Adipocyte (in vitro differentiated cells): ENCODE measurements around the gene MYO1D.
"Not testable (repeated sequence)": the region's sequence is repeated elsewhere in the genome, so short reads cannot be mapped to it uniquely, and the experiment has no call there.

Experiments
- DNase-seq: peaks from one replicate; pipeline ENCODE4 v3.0.0-alpha.2; 2015; ENCODE audit warnings: low read depth
- H3K27me3 ChIP-seq: replicated peaks from 2 replicates; pipeline ENCODE4 v1.7.0; 2013; ENCODE audit warnings: mild to moderate bottlenecking, low read length, moderate library complexity; ENCODE audit not compliant: control insufficient read depth, insufficient read depth
- H3K36me3 ChIP-seq: 2 replicates; pipeline ENCODE4 v1.7.0; 2013; ENCODE audit warnings: low read length, mild to moderate bottlenecking, moderate library complexity; ENCODE audit not compliant: control insufficient read depth, insufficient read depth, severe bottlenecking
- H3K4me1 ChIP-seq: 2 replicates; pipeline ENCODE4 v1.7.0; 2013; ENCODE audit warnings: mild to moderate bottlenecking, low read length, moderate library complexity; ENCODE audit not compliant: control insufficient read depth, insufficient read depth
- H3K4me3 ChIP-seq: 2 replicates; pipeline ENCODE4 v1.7.0; 2013; ENCODE audit warnings: mild to moderate bottlenecking, low read length, moderate library complexity
- H3K9ac ChIP-seq: 2 replicates; pipeline ENCODE4 v1.7.0; 2013; ENCODE audit warnings: mild to moderate bottlenecking, low read length, moderate library complexity
- H3K9me3 ChIP-seq: 2 replicates; pipeline ENCODE4 v1.7.0; 2013; ENCODE audit warnings: mild to moderate bottlenecking, low read length, moderate library complexity; ENCODE audit not compliant: control insufficient read depth

The MYO1D gene

GRCh38 chr17:32546031-32546444, 330.9 kb downstream of the MYO1D start:
- DNase-seq, result no peak
- no peaks in the 10 kb centered on the region for H3K4me1 ChIP-seq
- no peaks in the 10 kb centered on the region for H3K9me3 ChIP-seq
- H3K9ac ChIP-seq, result no peak overlapping the region
- H3K4me3 ChIP-seq, result no peak overlapping the region
- H3K36me3 ChIP-seq, result no peaks in the 10 kb centered on the region
- H3K27me3 ChIP-seq, result no peaks in the 10 kb centered on the region

- H3K27me3 ChIP-seq, result no peaks in the 10 kb centered on the region
- no peak for DNase-seq
- no peaks in the 10 kb centered on the region for H3K36me3 ChIP-seq
- H3K4me3 ChIP-seq, result no peak overlapping the region
- no peak overlapping the region for H3K9ac ChIP-seq
- peaks cover 4% of the 10 kb centered on the region for H3K4me1 ChIP-seq
- H3K9me3 ChIP-seq, result no peaks in the 10 kb centered on the region
These were observed 334.7 kb downstream of the MYO1D start for GRCh38 chr17:32542186-32542585.

- no peaks in the 10 kb centered on the region for H3K9me3 ChIP-seq
- H3K4me3 ChIP-seq, result no peak overlapping the region
- H3K9ac ChIP-seq, result no peak overlapping the region
- no peaks in the 10 kb centered on the region for H3K36me3 ChIP-seq
- H3K27me3 ChIP-seq, result no peaks in the 10 kb centered on the region
- peaks cover 10% of the 10 kb centered on the region for H3K4me1 ChIP-seq
- DNase-seq, result no peak
These were observed 335.3 kb downstream of the MYO1D start for GRCh38 chr17:32541640-32542039.

DNA sequence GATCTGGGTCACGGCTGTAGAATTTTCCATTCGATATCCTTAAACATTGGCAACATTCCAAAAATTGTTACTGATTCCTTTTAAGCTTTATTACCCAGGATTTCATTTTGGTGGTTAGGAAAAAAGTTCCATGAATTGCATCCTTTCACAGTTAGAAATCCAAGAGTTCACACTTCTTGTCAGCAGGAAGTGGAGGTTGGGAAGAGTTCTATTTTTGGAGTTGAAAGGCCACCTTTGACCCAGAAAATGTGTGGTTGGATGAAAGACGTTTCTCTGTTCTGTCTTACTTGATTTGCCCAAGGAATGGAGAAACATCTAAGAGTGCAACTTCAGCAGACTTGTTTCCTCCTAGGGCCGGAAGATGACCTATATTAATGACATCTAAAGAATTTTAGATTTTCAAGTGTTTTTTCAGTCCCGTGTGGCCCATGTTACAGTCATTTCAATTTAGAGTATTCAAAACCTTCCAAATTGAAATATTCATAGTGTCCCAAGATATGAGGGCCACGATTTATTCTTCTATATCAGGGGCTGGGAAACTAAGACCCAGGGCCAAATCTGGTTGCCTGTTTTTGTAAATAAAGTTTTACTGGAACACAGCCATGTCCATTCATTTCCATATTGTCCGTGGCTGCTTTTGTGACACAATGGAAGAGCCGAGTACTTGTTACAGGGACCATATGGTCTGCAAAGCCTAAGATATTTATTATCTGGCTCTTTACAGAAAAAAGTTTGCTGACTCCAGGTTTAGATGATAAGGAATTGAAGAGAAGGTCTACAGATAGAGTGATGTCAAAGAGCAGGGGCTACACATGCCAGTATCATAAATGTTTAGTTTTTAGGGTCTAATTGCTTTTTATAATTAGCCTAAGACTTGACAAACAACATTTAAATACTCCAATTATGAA, 339.9 kb downstream of the MYO1D start:
- Histone ChIP-seq H3K36me3 (no peaks in the 10 kb centered on the region), H3K9me3 (no peaks in the 10 kb centered on the region), H3K4me1 (peaks cover 15% of the 10 kb centered on the region), H3K27me3 (no peaks in the 10 kb centered on the region), H3K9ac (peak overlapping the region; percentile 1), H3K4me3 (peak overlapping the region; percentile 29)
- peak; percentile 12 for DNase-seq

DNA sequence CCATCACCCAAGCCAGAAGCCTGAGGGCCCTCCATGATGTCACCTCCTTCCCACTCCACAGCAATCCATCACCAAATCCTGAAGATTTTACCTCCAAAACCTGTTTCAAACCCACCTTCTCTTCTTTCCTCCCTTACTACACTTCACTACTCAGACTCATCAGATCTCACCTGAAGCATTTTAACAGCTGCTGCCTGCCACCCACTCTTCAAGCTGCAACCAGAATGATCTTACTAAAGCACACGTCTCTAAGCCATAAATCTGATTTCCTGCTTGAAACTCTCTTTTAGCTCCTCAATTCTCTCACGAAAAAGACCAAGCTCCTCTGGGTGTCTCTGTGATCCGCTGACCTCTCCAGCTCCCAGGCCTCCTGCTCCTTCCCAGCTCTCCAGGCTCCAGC, 343.6 kb downstream of the MYO1D start:
- no peaks in the 10 kb centered on the region for H3K36me3 ChIP-seq
- H3K27me3 ChIP-seq, result no peaks in the 10 kb centered on the region
- H3K9ac ChIP-seq, result no peak overlapping the region
- DNase-seq, result no peak
- no peak overlapping the region for H3K4me3 ChIP-seq
- H3K4me1 ChIP-seq, result peaks cover 15% of the 10 kb centered on the region
- no peaks in the 10 kb centered on the region for H3K9me3 ChIP-seq

GRCh38 chr17:32529604-32530003, 347.3 kb downstream of the MYO1D start:
- H3K4me3 ChIP-seq, result no peak overlapping the region
- DNase-seq, result no peak
- H3K27me3 ChIP-seq, result no peaks in the 10 kb centered on the region
- H3K9ac ChIP-seq, result no peak overlapping the region
- H3K9me3 ChIP-seq, result no peaks in the 10 kb centered on the region
- no peaks in the 10 kb centered on the region for H3K36me3 ChIP-seq
- H3K4me1 ChIP-seq, result peaks cover 12% of the 10 kb centered on the region

- no peak for DNase-seq
- Histone ChIP-seq H3K4me3 (no peak overlapping the region), H3K9me3 (no peaks in the 10 kb centered on the region), H3K27me3 (no peaks in the 10 kb centered on the region), H3K9ac (no peak overlapping the region), H3K4me1 (peaks cover 12% of the 10 kb centered on the region), H3K36me3 (no peaks in the 10 kb centered on the region)
These were observed 348.1 kb downstream of the MYO1D start for GRCh38 chr17:32528825-32529224.

DNA sequence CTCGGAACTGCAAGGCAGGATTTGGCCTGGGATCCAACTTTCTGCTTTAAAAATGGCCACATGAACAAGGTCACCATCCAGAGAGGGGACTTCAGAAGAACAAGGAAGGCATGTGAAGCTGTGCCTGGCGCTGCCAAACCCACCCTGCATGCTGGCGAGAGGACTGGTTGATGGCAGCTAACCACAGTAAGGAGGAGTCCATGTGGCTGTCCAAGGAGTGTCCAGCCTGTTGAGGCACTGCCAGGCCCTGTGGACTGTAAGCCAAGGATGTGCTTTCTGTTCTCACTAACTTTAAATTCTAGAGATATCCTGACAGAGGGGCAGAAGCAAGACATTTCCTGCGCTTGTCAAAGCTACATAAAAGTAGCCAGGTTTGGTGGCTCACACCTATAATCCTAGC, 349.8 kb downstream of the MYO1D start:
- DNase-seq, result no peak

DNA sequence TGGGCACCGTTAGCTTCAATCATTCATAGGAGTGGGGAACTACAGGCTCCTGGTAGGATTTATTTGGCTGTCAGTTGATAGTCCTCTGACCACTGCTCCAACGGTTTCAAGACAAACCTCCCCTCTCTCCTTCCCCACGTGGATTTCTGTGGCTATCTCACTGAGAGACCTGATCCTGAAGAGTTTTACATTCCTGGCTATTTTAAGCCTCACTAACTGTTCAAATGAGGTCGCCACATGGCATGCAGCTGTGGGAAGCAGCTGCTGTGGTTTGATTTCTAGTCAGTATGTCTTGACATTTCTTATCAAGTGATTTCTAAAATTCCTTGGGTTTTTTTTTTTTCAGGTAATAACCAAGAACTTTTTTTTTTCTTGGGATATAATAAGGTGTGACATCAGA, 351.8 kb downstream of the MYO1D start:
- no peak overlapping the region for H3K4me3 ChIP-seq
- no peaks in the 10 kb centered on the region for H3K36me3 ChIP-seq
- H3K9me3 ChIP-seq, result no peaks in the 10 kb centered on the region
- H3K4me1 ChIP-seq, result peaks cover 14% of the 10 kb centered on the region
- no peak overlapping the region for H3K9ac ChIP-seq
- no peaks in the 10 kb centered on the region for H3K27me3 ChIP-seq
- DNase-seq, result peak; percentile 18

More for the DNA sequence above, 349.8 kb downstream of the MYO1D start:
- Histone ChIP-seq H3K9ac (no peak overlapping the region), H3K4me1 (peaks cover 12% of the 10 kb centered on the region), H3K4me3 (no peak overlapping the region), H3K36me3 (no peaks in the 10 kb centered on the region), H3K9me3 (no peaks in the 10 kb centered on the region), H3K27me3 (no peaks in the 10 kb centered on the region)

DNA sequence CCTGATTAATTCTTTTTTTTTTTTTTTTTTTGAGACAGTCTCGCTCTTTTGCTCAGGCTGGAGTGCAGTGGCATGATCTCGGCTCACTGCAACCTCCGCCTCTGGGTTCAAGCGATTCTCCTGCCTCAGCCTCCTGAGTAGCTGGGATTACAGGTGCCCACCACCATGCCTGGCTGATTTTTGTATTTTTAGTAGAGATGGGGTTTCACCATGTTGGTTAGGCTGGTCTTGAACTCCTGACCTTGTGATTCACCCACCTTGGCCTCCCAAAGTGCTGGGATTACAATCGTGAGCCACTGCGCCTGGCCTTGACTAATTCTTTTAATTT, 352.4 kb downstream of the MYO1D start:
- not testable (repeated sequence) for DNase-seq, H3K9me3 ChIP-seq, H3K27me3 ChIP-seq, H3K36me3 ChIP-seq, H3K4me3 ChIP-seq, H3K9ac ChIP-seq
- H3K4me1 ChIP-seq, result peaks cover 20% of the 10 kb centered on the region

GRCh38 chr17:32523827-32524552, 352.9 kb downstream of the MYO1D start:
- DNase-seq, result no peak
- Histone ChIP-seq H3K9me3 (no peaks in the 10 kb centered on the region), H3K9ac (no peak overlapping the region), H3K4me1 (peaks cover 20% of the 10 kb centered on the region), H3K36me3 (no peaks in the 10 kb centered on the region), H3K4me3 (no peak overlapping the region), H3K27me3 (no peaks in the 10 kb centered on the region)
